ENCODE measurements around the gene CDK14.
"Not testable (repeated sequence)": the region's sequence is repeated elsewhere in the genome, so short reads cannot be mapped to it uniquely, and the experiment has no call there.

Gene CDK14

GRCh38 chr7:90777886-90778285 lies 181.8 kb downstream of the CDK14 start:
- in situ Hi-C loops (cut with HindIII; ENCODE audit: low sequenced_read_pairs), result no loop called here

DNA sequence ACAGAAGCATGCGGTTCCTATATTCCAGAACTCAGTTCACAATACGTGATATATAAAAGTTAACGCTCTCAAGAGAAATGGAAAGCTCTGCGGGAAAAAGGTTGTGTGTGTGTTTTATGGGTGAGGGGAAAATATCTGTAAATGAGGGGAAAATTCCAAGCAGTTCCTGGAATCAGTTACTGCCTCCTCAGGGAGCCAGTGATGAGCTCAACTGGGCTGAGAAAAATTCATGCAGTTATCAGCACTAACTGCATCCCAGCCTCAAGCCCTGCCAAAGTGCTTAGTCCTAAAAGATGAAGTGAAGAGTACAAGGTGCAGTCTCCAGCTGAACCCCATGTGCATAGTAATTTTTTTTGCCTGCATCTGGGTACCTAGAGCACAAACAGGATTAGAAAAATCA lies 191.9 kb downstream of the CDK14 start:
- in situ Hi-C loops (cut with HindIII; ENCODE audit: low sequenced_read_pairs), result no loop called here

DNA sequence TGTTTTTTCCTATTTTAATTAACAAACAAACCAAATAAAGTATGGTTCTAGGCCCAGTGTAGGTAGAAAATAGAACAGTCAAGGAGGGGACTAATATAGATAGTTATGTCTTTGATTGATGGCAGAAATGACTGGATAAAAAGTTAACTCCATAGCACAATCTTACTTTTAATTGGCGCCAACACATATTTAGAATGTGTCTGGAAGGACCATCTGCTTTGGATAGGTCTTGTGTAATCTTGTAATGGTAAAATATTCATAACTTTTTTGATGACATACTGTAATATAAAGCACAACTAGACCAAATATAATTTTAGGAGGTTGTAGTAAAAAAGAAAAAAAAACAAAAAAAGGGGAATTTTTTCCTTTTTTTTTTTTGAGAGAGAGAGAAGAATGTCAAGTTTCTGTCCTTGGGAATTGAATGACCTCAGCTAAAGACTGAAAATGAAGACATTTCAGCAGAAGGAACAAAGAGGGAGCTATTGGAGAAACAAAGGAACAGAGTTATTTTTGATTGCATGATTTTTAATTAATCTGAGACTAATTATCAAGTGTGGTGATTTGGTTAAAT lies 193.7 kb downstream of the CDK14 start:
- in situ Hi-C loops (cut with HindIII; ENCODE audit: low sequenced_read_pairs), result no loop called here

GRCh38 chr7:90791596-90791995 lies 195.5 kb downstream of the CDK14 start:
- in situ Hi-C loops (cut with HindIII; ENCODE audit: low sequenced_read_pairs), result no loop called here

- in situ Hi-C loops (cut with HindIII; ENCODE audit: low sequenced_read_pairs), result no loop called here
Measured at GRCh38 chr7:90792301-90792700, 196.2 kb downstream of the CDK14 start.

DNA sequence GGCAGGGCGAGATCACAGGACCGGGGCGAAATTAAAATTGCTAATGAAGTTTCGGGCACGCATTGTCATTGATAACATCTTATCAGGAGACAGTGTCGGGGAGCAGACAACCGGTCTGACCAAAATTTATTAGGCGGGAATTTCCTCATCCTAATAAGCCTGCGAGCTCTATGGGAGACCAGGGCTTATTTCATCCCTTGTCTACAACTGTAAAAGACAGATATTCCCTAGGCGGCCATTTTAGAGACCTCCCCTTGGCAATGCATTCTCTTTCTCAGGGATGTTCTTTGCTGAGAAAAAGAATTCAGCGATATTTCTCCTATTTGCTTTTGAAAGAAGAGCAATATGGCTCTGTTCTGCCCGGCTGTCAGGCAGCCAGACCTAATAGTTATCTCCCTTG lies 198.1 kb downstream of the CDK14 start:
- in situ Hi-C loops (cut with HindIII; ENCODE audit: low sequenced_read_pairs), result not testable (repeated sequence)

- in situ Hi-C loops (cut with HindIII; ENCODE audit: low sequenced_read_pairs), result no loop called here
Measured at GRCh38 chr7:90797596-90797995, 201.5 kb downstream of the CDK14 start.

- in situ Hi-C loops (cut with HindIII; ENCODE audit: low sequenced_read_pairs), result no loop called here
Measured at GRCh38 chr7:90804370-90804769, 208.2 kb downstream of the CDK14 start.

- in situ Hi-C loops (cut with HindIII; ENCODE audit: low sequenced_read_pairs), result not testable (repeated sequence)
Measured at GRCh38 chr7:90815552-90815951, 219.4 kb downstream of the CDK14 start.

DNA sequence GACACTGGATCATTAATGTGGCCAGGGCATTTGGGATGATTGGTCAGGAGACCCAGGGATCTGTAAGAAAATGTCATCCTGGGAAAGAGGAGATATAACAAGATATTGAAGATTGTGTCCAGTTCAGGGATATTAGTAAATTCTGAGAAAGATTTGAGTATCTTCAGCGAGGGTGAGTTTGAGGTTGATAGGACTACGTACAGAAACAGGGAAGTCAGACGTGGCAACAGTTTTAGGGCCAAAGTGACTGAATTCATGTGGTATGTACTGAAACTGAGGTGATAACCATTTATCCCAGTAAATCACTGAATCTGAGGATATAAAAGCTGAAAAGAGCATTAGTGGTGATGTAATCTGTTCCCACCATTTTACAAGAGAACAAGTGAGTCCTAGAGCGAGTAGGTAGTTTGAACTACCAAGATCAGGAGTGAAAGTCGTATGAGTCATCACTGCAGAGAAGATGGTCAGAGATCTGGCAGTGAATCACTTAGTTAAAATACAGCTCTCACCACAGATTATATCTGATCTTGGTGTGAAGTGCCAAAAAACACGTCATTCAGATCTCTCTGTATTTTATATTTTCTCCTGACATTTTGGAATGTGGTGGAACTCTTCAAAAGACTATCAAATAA lies 220.5 kb downstream of the CDK14 start:
- in situ Hi-C loops (cut with HindIII; ENCODE audit: low sequenced_read_pairs), result no loop called here

DNA sequence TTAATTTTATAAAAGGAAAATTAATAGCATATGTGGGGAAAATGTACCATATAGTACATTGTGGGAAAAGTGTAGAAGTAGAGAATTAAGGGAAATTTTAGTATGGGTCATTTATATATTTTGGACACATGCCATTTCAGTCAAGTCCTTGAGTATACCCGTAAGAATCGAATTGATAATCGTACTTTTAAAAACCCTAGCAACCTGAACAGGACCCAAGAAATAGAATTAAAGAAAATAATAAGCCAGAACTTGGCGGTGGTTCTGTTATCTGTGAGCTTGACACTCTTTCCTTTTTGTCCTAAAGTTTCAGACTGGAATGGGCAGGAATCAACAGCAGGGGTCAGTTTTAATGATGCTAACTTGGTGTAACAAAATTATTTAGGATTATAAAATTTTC lies 221.0 kb downstream of the CDK14 start:
- in situ Hi-C loops (cut with HindIII; ENCODE audit: low sequenced_read_pairs), result no loop called here

DNA sequence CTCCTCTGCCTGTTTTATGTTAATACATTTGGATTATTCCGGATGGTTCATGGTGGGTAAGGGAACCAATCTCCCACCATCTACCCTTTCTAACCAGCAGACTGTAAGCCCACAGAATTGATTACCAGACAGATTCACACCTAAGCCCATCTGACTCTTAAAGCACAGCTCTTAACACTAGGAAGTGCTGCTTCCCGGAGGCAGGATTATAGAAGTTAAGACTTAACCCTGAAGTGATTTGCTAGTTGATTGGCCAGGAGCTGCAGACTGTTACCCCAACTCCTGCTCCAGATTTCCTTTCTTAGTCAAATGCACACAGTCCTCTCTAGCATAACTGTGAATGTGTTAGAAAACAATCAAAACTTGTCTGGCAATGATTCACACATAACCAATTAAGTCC lies 221.7 kb downstream of the CDK14 start:
- in situ Hi-C loops (cut with HindIII; ENCODE audit: low sequenced_read_pairs), result no loop called here

- in situ Hi-C loops (cut with HindIII; ENCODE audit: low sequenced_read_pairs), result no loop called here
Measured at GRCh38 chr7:90818341-90818740, 222.2 kb downstream of the CDK14 start.

- in situ Hi-C loops (cut with HindIII; ENCODE audit: low sequenced_read_pairs), result no loop called here
Measured at GRCh38 chr7:90821961-90822620, 226.0 kb downstream of the CDK14 start.

GRCh38 chr7:90824386-90825307 lies 228.5 kb downstream of the CDK14 start:
- in situ Hi-C loops (cut with HindIII; ENCODE audit: low sequenced_read_pairs), result no loop called here

DNA sequence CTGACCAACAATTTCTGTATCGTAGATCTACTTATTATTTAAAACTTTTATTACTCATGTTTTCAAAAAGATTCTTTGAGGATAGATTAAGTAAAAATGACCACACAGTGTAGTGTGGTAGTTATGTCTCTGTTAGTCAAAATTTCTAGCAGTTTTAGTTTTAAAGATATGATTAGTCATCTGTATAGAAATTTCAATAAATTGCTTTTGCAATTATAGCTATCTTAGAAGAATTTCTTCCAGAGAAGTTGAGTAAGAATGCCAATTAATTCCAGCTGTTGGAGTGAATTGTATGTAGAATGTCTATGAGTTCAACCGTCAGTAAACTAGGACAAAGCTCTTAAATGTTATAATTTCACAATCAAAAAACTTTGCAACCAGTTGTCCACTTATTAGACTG lies 229.7 kb downstream of the CDK14 start:
- in situ Hi-C loops (cut with HindIII; ENCODE audit: low sequenced_read_pairs), result no loop called here

DNA sequence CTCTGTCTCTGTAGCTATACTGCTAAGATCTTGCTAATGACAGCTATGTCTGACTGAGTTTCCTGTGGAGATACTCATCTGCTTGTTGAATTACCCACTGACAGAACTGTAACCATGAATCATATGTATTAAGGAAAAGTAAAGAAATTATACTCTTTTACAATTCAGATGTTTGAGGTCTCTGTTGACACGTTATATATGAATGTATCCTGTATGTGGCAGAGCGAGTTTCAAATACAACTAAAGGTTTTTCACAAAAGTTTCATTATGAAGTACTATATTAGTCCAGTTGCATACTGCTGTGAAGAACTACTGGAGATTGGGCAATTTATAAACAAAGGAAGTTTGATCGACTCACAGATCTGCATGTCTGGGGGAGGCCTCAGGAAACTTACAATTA lies 232.5 kb downstream of the CDK14 start:
- in situ Hi-C loops (cut with HindIII; ENCODE audit: low sequenced_read_pairs), result no loop called here

DNA sequence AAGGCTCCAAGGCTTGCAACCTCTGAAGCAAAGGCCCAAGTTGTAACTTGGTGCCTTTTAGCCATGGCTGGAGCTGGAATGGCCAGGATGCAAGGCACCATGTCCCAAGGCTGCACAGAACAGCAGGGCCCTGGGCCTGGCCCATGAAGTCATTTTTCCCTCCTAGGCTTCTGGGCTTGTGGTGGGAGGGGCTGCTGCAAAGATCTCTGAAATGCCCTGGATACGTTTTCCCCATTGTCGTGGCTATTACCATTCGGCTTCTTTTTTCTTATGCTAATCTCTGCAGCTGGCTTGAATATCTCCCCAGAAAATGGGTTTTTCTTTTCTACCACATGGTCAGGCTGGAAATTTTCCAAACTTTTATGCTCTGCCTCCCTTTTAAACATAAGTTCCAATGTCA lies 234.2 kb downstream of the CDK14 start:
- in situ Hi-C loops (cut with HindIII; ENCODE audit: low sequenced_read_pairs), result no loop called here

DNA sequence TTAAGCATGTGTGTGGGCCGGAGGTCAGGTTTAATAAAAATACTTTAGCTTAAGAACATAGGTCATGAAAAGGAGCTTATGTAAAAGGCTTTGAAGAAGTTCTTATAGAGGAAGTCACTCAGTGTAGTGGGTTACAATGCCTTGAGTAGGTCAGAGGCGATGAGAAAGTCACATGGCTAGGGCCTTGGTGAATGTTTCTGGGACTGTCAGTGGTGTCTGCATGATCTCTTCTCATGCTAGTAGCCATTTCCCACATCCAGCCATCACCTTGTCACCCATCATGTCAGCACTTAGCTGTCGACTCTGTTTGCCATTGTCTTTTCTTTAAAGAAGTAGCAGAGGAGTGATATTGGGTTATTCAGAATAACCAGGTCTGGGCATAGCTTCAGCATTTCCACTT lies 236.6 kb downstream of the CDK14 start:
- in situ Hi-C loops (cut with HindIII; ENCODE audit: low sequenced_read_pairs), result no loop called here

- in situ Hi-C loops (cut with HindIII; ENCODE audit: low sequenced_read_pairs), result no loop called here
Measured at GRCh38 chr7:90833443-90833842, 237.3 kb downstream of the CDK14 start.

- in situ Hi-C loops (cut with HindIII; ENCODE audit: low sequenced_read_pairs), result no loop called here
Measured at GRCh38 chr7:90834771-90835170, 238.7 kb downstream of the CDK14 start.

Data from DLD1 (cell line).